Measurements from ENCODE around the gene LMTK2. TPM values are rescaled to one million over a fixed set of nuclear protein-coding genes. Genes with fewer than 3 reads are reported as not detected.

LMTK2 gene
- total RNA-seq, 1 donor from 2014 or later = 21.6 TPM

DNA sequence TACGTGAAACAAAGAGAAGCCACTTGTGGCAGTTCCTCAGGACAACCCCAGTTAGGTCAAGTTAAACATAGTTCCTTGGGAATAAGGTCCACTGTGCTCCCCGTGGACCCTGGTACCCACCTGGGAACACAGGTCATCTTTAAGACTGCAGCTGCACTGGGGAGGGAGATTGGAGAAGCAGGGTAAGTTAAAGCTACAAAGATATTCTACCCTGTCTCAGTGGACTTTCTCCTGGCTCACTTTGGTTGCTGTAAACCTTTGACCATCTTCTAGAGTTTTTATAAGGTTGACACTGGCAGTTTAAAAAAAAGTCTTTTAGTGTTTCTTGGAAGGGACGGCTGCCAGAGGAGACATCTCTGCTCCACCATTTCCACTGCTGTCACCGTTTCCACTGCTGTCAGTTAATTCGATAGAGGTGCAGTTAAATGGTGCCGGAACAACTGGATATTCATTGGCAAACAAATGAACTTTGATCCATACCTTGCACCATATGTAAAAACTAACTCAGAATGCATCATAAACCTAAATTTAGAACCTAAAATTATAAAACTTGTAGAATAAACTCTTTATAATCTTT is 42.5 kb downstream of the LMTK2 start:
- H3K27ac ChIP-seq = no peak overlapping the region
- H3K27me3 ChIP-seq = no peaks in the 10 kb centered on the region
- TF ChIP-seq POLR2AphosphoS5 (IDR thresholded peaks at IDR 0.05; ENCODE audit: insufficient read depth in 1 of 2, low read depth in 1 of 2) = no peak
- TF ChIP-seq, protein P1, sequence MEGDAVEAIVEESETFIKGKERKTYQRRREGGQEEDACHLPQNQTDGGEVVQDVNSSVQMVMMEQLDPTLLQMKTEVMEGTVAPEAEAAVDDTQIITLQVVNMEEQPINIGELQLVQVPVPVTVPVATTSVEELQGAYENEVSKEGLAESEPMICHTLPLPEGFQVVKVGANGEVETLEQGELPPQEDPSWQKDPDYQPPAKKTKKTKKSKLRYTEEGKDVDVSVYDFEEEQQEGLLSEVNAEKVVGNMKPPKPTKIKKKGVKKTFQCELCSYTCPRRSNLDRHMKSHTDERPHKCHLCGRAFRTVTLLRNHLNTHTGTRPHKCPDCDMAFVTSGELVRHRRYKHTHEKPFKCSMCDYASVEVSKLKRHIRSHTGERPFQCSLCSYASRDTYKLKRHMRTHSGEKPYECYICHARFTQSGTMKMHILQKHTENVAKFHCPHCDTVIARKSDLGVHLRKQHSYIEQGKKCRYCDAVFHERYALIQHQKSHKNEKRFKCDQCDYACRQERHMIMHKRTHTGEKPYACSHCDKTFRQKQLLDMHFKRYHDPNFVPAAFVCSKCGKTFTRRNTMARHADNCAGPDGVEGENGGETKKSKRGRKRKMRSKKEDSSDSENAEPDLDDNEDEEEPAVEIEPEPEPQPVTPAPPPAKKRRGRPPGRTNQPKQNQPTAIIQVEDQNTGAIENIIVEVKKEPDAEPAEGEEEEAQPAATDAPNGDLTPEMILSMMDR (IDR thresholded peaks at IDR 0.05) = no peak
- TF ChIP-seq POLR2A (IDR thresholded peaks at IDR 0.05) = no peak
- H3K4me3 ChIP-seq = no peak overlapping the region
- intact Hi-C loops (cut with DNase I) = no loop called here
- H3K9me3 ChIP-seq = no peaks in the 10 kb centered on the region
- no peaks in the 10 kb centered on the region for H3K4me1 ChIP-seq
- no peak for DNase-seq (ENCODE audit: extremely low spot score in 2 of 2)
- H3K36me3 ChIP-seq = peaks cover 0 to 13% of the 10 kb centered on the region in 2 donors

DNA sequence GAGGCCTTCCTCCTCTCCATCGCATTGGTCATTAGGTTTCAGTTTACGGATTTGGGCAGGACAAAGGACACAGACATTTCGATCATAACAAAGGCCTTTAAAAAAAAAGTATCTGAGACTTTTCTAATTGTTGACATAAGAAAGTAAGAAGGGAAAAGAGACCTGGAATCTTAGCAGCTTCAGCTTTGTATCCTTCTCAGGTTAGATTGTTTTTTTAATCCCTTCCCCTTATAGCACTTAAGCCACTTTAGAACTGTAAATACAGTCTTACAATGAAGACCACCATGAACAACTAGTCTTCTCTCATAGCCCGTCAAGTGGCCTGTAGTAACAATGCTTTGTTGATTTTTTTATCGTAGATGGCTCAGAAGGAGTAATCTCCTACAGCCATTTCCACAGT is 45.2 kb downstream of the LMTK2 start:
- H3K27me3 ChIP-seq = no peaks in the 10 kb centered on the region
- intact Hi-C loops (cut with DNase I) = no loop called here
- no peaks in the 10 kb centered on the region for H3K4me1 ChIP-seq
- peaks cover 0 to 36% of the 10 kb centered on the region in 2 donors for H3K36me3 ChIP-seq
- H3K27ac ChIP-seq = no peak overlapping the region
- H3K4me3 ChIP-seq = no peak overlapping the region
- DNase-seq (ENCODE audit: extremely low spot score in 2 of 2) = no peak
- TF ChIP-seq, protein P1 (IDR thresholded peaks at IDR 0.05) = no peak
- TF ChIP-seq POLR2A (IDR thresholded peaks at IDR 0.05) (no peak), POLR2AphosphoS5 (IDR thresholded peaks at IDR 0.05; ENCODE audit: insufficient read depth in 1 of 2, low read depth in 1 of 2) (no peak)
- no peaks in the 10 kb centered on the region for H3K9me3 ChIP-seq

- Histone ChIP-seq H3K27me3 (no peaks in the 10 kb centered on the region), H3K4me3 (no peak overlapping the region), H3K36me3 (peaks cover 0 to 37% of the 10 kb centered on the region in 2 donors), H3K27ac (no peak overlapping the region), H3K4me1 (no peaks in the 10 kb centered on the region), H3K9me3 (no peaks in the 10 kb centered on the region)
- intact Hi-C loops (cut with DNase I) = no loop called here
- DNase-seq (ENCODE audit: extremely low spot score in 2 of 2) = no peak
- TF ChIP-seq POLR2A (IDR thresholded peaks at IDR 0.05) (no peak), POLR2AphosphoS5 (IDR thresholded peaks at IDR 0.05; ENCODE audit: insufficient read depth in 1 of 2, low read depth in 1 of 2) (no peak)
- TF ChIP-seq, protein P1 (IDR thresholded peaks at IDR 0.05) = no peak
These were observed 50.0 kb downstream of the LMTK2 start for GRCh38 chr7:98156700-98157099.

DNA sequence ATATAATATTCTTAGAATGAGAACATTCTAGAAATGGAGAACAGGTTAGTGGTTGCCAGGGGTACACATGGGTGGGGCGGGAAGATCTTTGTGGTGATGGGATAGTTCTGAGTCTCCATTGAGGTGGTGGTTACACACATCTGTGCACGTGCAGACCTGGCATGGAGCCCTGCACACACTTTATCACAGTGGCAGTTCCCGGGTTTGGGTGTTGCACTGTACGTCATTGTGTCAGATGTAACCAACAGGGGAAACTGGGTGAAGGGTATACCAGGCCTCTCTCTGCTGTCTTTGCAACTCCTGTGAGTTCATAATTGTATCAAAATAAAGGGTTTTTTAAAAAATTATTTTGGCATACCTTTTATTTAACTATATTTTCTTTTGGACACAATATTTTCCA is 51.1 kb downstream of the LMTK2 start:
- intact Hi-C loops (cut with DNase I) = no loop called here
- TF ChIP-seq, protein P1 (IDR thresholded peaks at IDR 0.05) = no peak
- TF ChIP-seq POLR2AphosphoS5 (IDR thresholded peaks at IDR 0.05; ENCODE audit: insufficient read depth in 1 of 2, low read depth in 1 of 2) (no peak), POLR2A (IDR thresholded peaks at IDR 0.05) (no peak)
- H3K27me3 ChIP-seq = no peaks in the 10 kb centered on the region
- no peaks in the 10 kb centered on the region for H3K4me1 ChIP-seq
- peaks cover 0 to 29% of the 10 kb centered on the region in 2 donors for H3K36me3 ChIP-seq
- H3K27ac ChIP-seq = no peak overlapping the region
- no peak for DNase-seq (ENCODE audit: extremely low spot score in 2 of 2)
- H3K4me3 ChIP-seq = no peak overlapping the region
- no peaks in the 10 kb centered on the region for H3K9me3 ChIP-seq

- H3K4me1 ChIP-seq = peaks cover 19% of the 10 kb centered on the region
- peaks cover 0 to 6% of the 10 kb centered on the region in 2 donors for H3K36me3 ChIP-seq
- no peaks in the 10 kb centered on the region for H3K9me3 ChIP-seq
- H3K27me3 ChIP-seq = no peaks in the 10 kb centered on the region
- DNase-seq (ENCODE audit: extremely low spot score in 2 of 2) = no peak
- intact Hi-C loops (cut with DNase I) = loop anchor here (5.0 kb wide), 1 partner anchor 50 kb away; no protein-coding TSS in a partner anchor
- no peak for TF ChIP-seq POLR2AphosphoS5 (IDR thresholded peaks at IDR 0.05; ENCODE audit: insufficient read depth in 1 of 2, low read depth in 1 of 2)
- H3K4me3 ChIP-seq = no peak overlapping the region
- no peak overlapping the region for H3K27ac ChIP-seq
These were observed 56.1 kb downstream of the LMTK2 start for GRCh38 chr7:98162758-98163157.
